H1 (cell line): Measurements from ENCODE around the gene FSIP1. TPM values are rescaled to one million over a fixed set of nuclear protein-coding genes. Genes with fewer than 3 reads are reported as not detected.

Source experiments
- CTCF ChIA-PET: fragments of 300-600 bp; sonication (Branson Sonifier 250); formaldehyde crosslinking; loops from one replicate; lab custom pipeline; 2021; ENCODE audit not compliant: partially characterized antibody; lab: Charles Lee
- POLR2A ChIA-PET: fragments of 300-600 bp; sonication (Branson Sonifier 250); formaldehyde crosslinking; loops from one replicate; lab custom pipeline; 2021; ENCODE audit warnings: inconsistent platforms; ENCODE audit not compliant: partially characterized antibody; lab: Charles Lee
- DNase-seq, 2 experiments: peaks; one replicate each; pipeline versions ENCODE4 v3.0.0 to v3.0.0-alpha.2; 2010 to 2022; ENCODE audit warnings: low spot score in 2 of 2, low read depth in 1 of 2, mixed read lengths in 1 of 2
- FAIRE-seq: peaks from 2 replicates; lab custom pipeline; 2011; peaks lifted over from hg19 to GRCh38; lab: Jason Lieb, UNC
- H2AFZ ChIP-seq: 2 replicates; pipeline ENCODE4 v1.8.1; 2012; ENCODE audit warnings: low read length, inconsistent platforms
- H2AK5ac ChIP-seq: 2 replicates; pipeline ENCODE4 v1.6.1; 2013; ENCODE audit warnings: low read depth, low read length
- H2BK120ac ChIP-seq: replicated peaks from 2 replicates; pipeline ENCODE3; 2013; ENCODE audit warnings: low read depth, low read length, inconsistent platforms
- H2BK12ac ChIP-seq: 2 replicates; pipeline ENCODE4 v1.6.1; 2013; ENCODE audit warnings: low read depth, low read length
- H2BK15ac ChIP-seq: 2 replicates; pipeline ENCODE4 v1.6.1; 2013; ENCODE audit warnings: low read length
- H2BK20ac ChIP-seq: 2 replicates; pipeline ENCODE4 v1.6.1; 2013; ENCODE audit warnings: low read length
- H2BK5ac ChIP-seq: 2 replicates; pipeline ENCODE4 v1.6.1; 2013; ENCODE audit warnings: low read depth, low read length
- H3K14ac ChIP-seq: 2 replicates; pipeline ENCODE4 v1.6.1; 2013; ENCODE audit warnings: inconsistent platforms; ENCODE audit not compliant: insufficient read length
- H3K18ac ChIP-seq: 2 replicates; pipeline ENCODE4 v1.6.1; 2013; ENCODE audit warnings: low read length; ENCODE audit errors: extremely low read depth
- H3K23ac ChIP-seq: 2 replicates; pipeline ENCODE4 v1.6.1; 2013; ENCODE audit warnings: inconsistent platforms; ENCODE audit not compliant: insufficient read length
- H3K23me2 ChIP-seq: 2 replicates; pipeline ENCODE4 v1.6.1; 2013; ENCODE audit warnings: low read depth, low read length
- H3K27ac ChIP-seq: 2 replicates; pipeline ENCODE4 v1.6.1; 2011; ENCODE audit warnings: low read depth, low read length, inconsistent platforms
- H3K27me3 ChIP-seq, 4 experiments: replicated peaks in 1 of 4; 1 replicate in 1 of 4; 2 replicates in 3 of 4; pipeline versions ENCODE4 v1.6.1 to v1.8.1; 2011 to 2013; ENCODE audit warnings: low read length in 3 of 4, mild to moderate bottlenecking in 3 of 4, inconsistent platforms in 2 of 4, mixed read lengths in 2 of 4, moderate library complexity in 1 of 4; ENCODE audit not compliant: control insufficient read depth in 3 of 4, insufficient read depth in 3 of 4; ENCODE audit errors: extremely low read depth in 1 of 4
- H3K36me3 ChIP-seq, 4 experiments: 2 replicates each; pipeline versions ENCODE4 v1.6.1 to v1.8.1; 2011 to 2013; ENCODE audit warnings: mild to moderate bottlenecking in 4 of 4, low read length in 3 of 4, moderate library complexity in 2 of 4, control low read depth in 1 of 4, inconsistent platforms in 1 of 4; ENCODE audit not compliant: insufficient read depth in 4 of 4, control insufficient read depth in 2 of 4
- H3K4ac ChIP-seq: replicated peaks from 2 replicates; pipeline ENCODE3; 2013; ENCODE audit warnings: low read length, low read depth, mixed read lengths, inconsistent platforms; ENCODE audit not compliant: insufficient read length
- H3K4me1 ChIP-seq, 4 experiments: replicated peaks in 1 of 4; 1 replicate in 1 of 4; 2 replicates in 3 of 4; pipeline versions ENCODE4 v1.6.1 to v1.8.1; 2011 to 2013; ENCODE audit warnings: low read length in 3 of 4, inconsistent platforms in 2 of 4, mixed read lengths in 1 of 4; ENCODE audit not compliant: insufficient read depth in 4 of 4, control insufficient read depth in 3 of 4
- H3K4me2 ChIP-seq, 2 experiments: 2 replicates each; pipeline versions ENCODE4 v1.6.1 to v1.8.1; 2011 to 2013; ENCODE audit warnings: low read depth in 2 of 2, low read length in 2 of 2, control low read depth in 1 of 2, inconsistent platforms in 1 of 2, mild to moderate bottlenecking in 1 of 2; ENCODE audit not compliant: insufficient read depth in 1 of 2
- H3K4me3 ChIP-seq, 4 experiments: fragments of 200-600, 300-600 bp in 1 of 4; sonication (generic), shearing (Covaris generic), sonication (Bioruptor Twin) in 1 of 4; 2 replicates each; pipeline versions ENCODE4 v1.5.1 to v1.8.1; 2011 to 2016; ENCODE audit warnings: low read length in 4 of 4, low read depth in 3 of 4, control low read depth in 2 of 4, inconsistent platforms in 2 of 4, mild to moderate bottlenecking in 2 of 4, mixed read lengths in 1 of 4, moderate library complexity in 1 of 4; ENCODE audit not compliant: insufficient read depth in 2 of 4; ENCODE audit errors: extremely low read depth in 1 of 4
- H3K56ac ChIP-seq: replicated peaks from 2 replicates; pipeline ENCODE3; 2013; ENCODE audit warnings: low read depth, mild to moderate bottlenecking, mixed read lengths, low read length, inconsistent platforms; ENCODE audit not compliant: insufficient read length
- H3K79me1 ChIP-seq: 2 replicates; pipeline ENCODE4 v1.6.1; 2013; ENCODE audit warnings: low read depth, low read length, control low read depth
- H3K79me2 ChIP-seq, 2 experiments: 2 replicates each; pipeline versions ENCODE4 v1.6.1 to v1.8.1; 2012 to 2013; ENCODE audit warnings: low read length in 2 of 2, mild to moderate bottlenecking in 2 of 2, inconsistent platforms in 1 of 2; ENCODE audit not compliant: insufficient read depth in 2 of 2, control insufficient read depth in 1 of 2
- H3K9ac ChIP-seq, 4 experiments: replicated peaks in 1 of 4; 1 replicate in 1 of 4; 2 replicates in 3 of 4; pipeline versions ENCODE4 v1.6.1 to v1.8.1; 2011 to 2013; ENCODE audit warnings: low read depth in 3 of 4, low read length in 3 of 4, control low read depth in 2 of 4, mild to moderate bottlenecking in 2 of 4, moderate library complexity in 2 of 4, inconsistent platforms in 1 of 4; ENCODE audit errors: extremely low read depth in 1 of 4
- H3K9me3 ChIP-seq, 2 experiments: 2 replicates each; pipeline versions ENCODE4 v1.6.1 to v1.8.1; 2012 to 2013; ENCODE audit warnings: mild to moderate bottlenecking in 2 of 2, moderate library complexity in 2 of 2, control low read depth in 1 of 2, inconsistent platforms in 1 of 2, low read depth in 1 of 2, low read length in 1 of 2, mixed read lengths in 1 of 2; ENCODE audit not compliant: insufficient read depth in 2 of 2
- H4K20me1 ChIP-seq, 2 experiments: replicated peaks in 1 of 2; 2 replicates each; pipeline versions ENCODE3 to v1.8.1; 2011 to 2013; ENCODE audit warnings: inconsistent platforms in 2 of 2, low read length in 2 of 2, mild to moderate bottlenecking in 1 of 2; ENCODE audit not compliant: insufficient read depth in 2 of 2, control insufficient read depth in 1 of 2
- H4K5ac ChIP-seq: 2 replicates; pipeline ENCODE4 v1.6.1; 2013; ENCODE audit warnings: low read length, low read depth, mixed read lengths, inconsistent platforms; ENCODE audit not compliant: insufficient read length
- H4K8ac ChIP-seq: 2 replicates; pipeline ENCODE4 v1.8.0; 2013; ENCODE audit warnings: mild to moderate bottlenecking, moderate library complexity, low read length, inconsistent platforms; ENCODE audit not compliant: insufficient read depth; ENCODE audit errors: extremely low read depth
- H4K91ac ChIP-seq: replicated peaks from 2 replicates; pipeline ENCODE3; 2013; ENCODE audit warnings: low read length, mixed read lengths, inconsistent platforms; ENCODE audit not compliant: insufficient read length
- EP300 ChIP-seq, 2 experiments: IDR thresholded peaks; 1 replicate in 1 of 2; 2 replicates in 1 of 2; pipeline ENCODE4 v1.6.1; 2011 to 2012; ENCODE audit warnings: low read depth in 2 of 2, low read length in 2 of 2, mild to moderate bottlenecking in 2 of 2, borderline replicate concordance in 1 of 2, inconsistent platforms in 1 of 2, moderate library complexity in 1 of 2
- RAD21 ChIP-seq, 2 experiments: IDR thresholded peaks in 1 of 2; conservative IDR thresholded peaks in 1 of 2; 2 replicates each; pipeline ENCODE4 v1.6.1; 2011; ENCODE audit warnings: low read depth in 2 of 2, low read length in 2 of 2, improper control_type of control experiment in 1 of 2, inconsistent platforms in 1 of 2, mild to moderate bottlenecking in 1 of 2, moderate library complexity in 1 of 2
- RBBP5 ChIP-seq: IDR thresholded peaks from 2 replicates; pipeline ENCODE4 v1.7.1; 2012; ENCODE audit warnings: low read depth, mild to moderate bottlenecking, inconsistent platforms, low read length, moderate library complexity, borderline replicate concordance
- TAF1 ChIP-seq: IDR thresholded peaks from 2 replicates; pipeline ENCODE4 v1.6.1; 2011; ENCODE audit warnings: mild to moderate bottlenecking, low read depth, low read length
- WGBS, 2 experiments: shearing (Covaris generic) in 1 of 2; methylation state at CpG; one replicate each; pipeline versions ENCODE4 v1.1.6 to v1.1.7; 2013 to 2015; ENCODE audit warnings: low lambda C conversion rate in 2 of 2, mixed read lengths in 2 of 2, inconsistent platforms in 1 of 2, low coverage in 1 of 2, missing lambda C conversion rate in 1 of 2; ENCODE audit not compliant: insufficient replicate concordance in 2 of 2, insufficient coverage in 1 of 2, insufficient read length in 1 of 2; ENCODE audit errors: extremely low coverage in 1 of 2, missing lambda C conversion rate in 1 of 2; 5-methylcytosine and 5-hydroxymethylcytosine counted together
- polyA plus RNA-seq, 7 experiments: library from polyadenylated mRNA; depleted of rRNA in 3 of 7; stranded (reverse) in 5 of 7; unstranded in 2 of 7; fragments of >200 nt in 5 of 7; fragments of 200-250 nt in 2 of 7; gene quantifications; 1 replicate in 5 of 7; 2 replicates in 1 of 7; 4 replicates in 1 of 7; pipeline versions ENCODE4 v1.2.1 to v1.2.3, GENCODE V29; 2011 to 2013; ENCODE audit warnings: missing spikeins in 2 of 7, mixed read lengths in 2 of 7
- total RNA-seq: library from RNA; stranded (reverse); fragmentation: NEBNext Ultra II Directional; extraction: Animal tissue kit (Norgen Biotek cat#: 25700); gene quantifications from 2 replicates; pipeline ENCODE4 v1.2.1, GENCODE V29; 2021

The FSIP1 gene
- total and polyA plus RNA-seq, 2 of the 8 experiments (the other 6 are each of a cell fraction or from before 2014, with no cell fraction given) = 0.18 to 1.3 TPM

DNA sequence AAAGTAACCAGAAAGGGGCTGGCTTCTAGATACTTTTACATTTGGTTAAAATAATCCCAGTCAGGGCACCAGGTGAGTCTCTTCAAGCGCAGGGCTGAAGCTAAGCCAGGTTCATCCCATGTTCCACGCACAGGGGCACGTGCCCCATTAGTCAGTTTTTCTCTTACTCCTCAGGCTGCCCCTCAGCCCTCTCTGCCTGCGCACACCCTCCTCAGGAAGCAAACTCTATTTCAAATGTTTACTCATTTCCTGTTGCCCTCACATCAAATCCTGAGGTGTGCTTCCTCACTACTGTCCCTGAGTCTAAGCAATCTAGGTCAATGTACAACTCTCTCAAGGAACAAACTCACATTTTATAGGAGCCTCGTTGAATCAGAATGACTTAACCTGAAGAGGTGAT lies 153.3 kb downstream of the FSIP1 start:
- Histone ChIP-seq H3K27me3 (no peaks in the 10 kb centered on the region), H3K27ac (no peak overlapping the region), H3K56ac (no peak overlapping the region), H2BK12ac (no peak overlapping the region), H2BK15ac (no peak overlapping the region), H3K4me1 (no peaks in the 10 kb centered on the region; a peak in 2 of 7 replicates), H2BK5ac (no peak overlapping the region), H2BK120ac (no peak overlapping the region), H2BK20ac (no peak overlapping the region), H4K5ac (no peak overlapping the region), H3K14ac (no peak overlapping the region), H3K23ac (no peak overlapping the region), H3K4me2 (no peak overlapping the region), H3K4ac (no peak overlapping the region), H3K9me3 (no peaks in the 10 kb centered on the region), H2AFZ (no peak overlapping the region), H2AK5ac (no peak overlapping the region), H4K8ac (no peak overlapping the region), H4K91ac (no peak overlapping the region), H3K4me3 (no peak overlapping the region), H4K20me1 (no peaks in the 10 kb centered on the region), H3K23me2 (no peaks in the 10 kb centered on the region), H3K18ac (no peak overlapping the region), H3K36me3 (no peaks in the 10 kb centered on the region), H3K79me1 (no peaks in the 10 kb centered on the region), H3K79me2 (no peaks in the 10 kb centered on the region), H3K9ac (no peak overlapping the region)
- TF ChIP-seq TAF1 = no peak
- no peak for TF ChIP-seq RBBP5
- no peak for TF ChIP-seq RAD21 (IDR thresholded peaks at IDR 0.05 in 1 of 2, conservative IDR thresholded peaks at IDR 0.05 in 1 of 2; ENCODE audit: low read depth in 2 of 2, low read length in 2 of 2)
- TF ChIP-seq EP300 (IDR thresholded peaks at IDR 0.05; ENCODE audit: borderline replicate concordance in 1 of 2, low read depth in 2 of 2, low read length in 2 of 2) = no peak
- 88% methylated on average over 5 of the region's 5 CpGs; no CpG with 5 or more reads in 1 of the 2 experiments for WGBS, 2 experiments
- no peak for FAIRE-seq
- POLR2A ChIA-PET = interaction anchor here (0.6 to 0.9 kb wide), 2 partner anchors 49 to 814 kb away, joined by 3 to 4 read pairs; partner anchors contain the start of gene THBS1
- CTCF ChIA-PET = interaction anchor here (0.6 to 5.6 kb wide), 9 partner anchors 13 to 506 kb away, joined by 3 to 25 read pairs (median 4); no protein-coding TSS in a partner anchor
- DNase-seq = no peak
